HepG2 (cell line): ENCODE measurements around the gene TRMT1. TPM values are rescaled to one million over a fixed set of nuclear protein-coding genes. Genes with fewer than 3 reads are reported as not detected.

Experiments used
- FLYWCH1 ChIP-seq: sonication (generic); formaldehyde crosslinking; IDR thresholded peaks from 2 replicates; pipeline ENCODE4 v1.8.1; 2023; ENCODE audit warnings: mild to moderate bottlenecking, missing genetic modification reagents
- FOXA3 ChIP-seq: IDR thresholded peaks from 2 replicates; pipeline ENCODE4 v1.6.1; 2016; ENCODE audit warnings: missing genetic modification reagents, missing compliant biosample characterization
- HOXA5 ChIP-seq: sonication (generic); formaldehyde crosslinking; IDR thresholded peaks from 2 replicates; pipeline ENCODE4 v1.4.0; 2020; ENCODE audit warnings: missing genetic modification reagents
- JARID2 ChIP-seq: sonication (generic); formaldehyde crosslinking; IDR thresholded peaks from 2 replicates; pipeline ENCODE4 v1.8.1; 2023; ENCODE audit warnings: missing genetic modification reagents, inconsistent platforms; ENCODE audit not compliant: insufficient replicate concordance
- MAFG ChIP-seq: sonication (generic); formaldehyde crosslinking; IDR thresholded peaks from 2 replicates; pipeline ENCODE4 v1.5.1; 2020; ENCODE audit warnings: mild to moderate bottlenecking, missing genetic modification reagents
- NFATC3 ChIP-seq: sonication (generic); formaldehyde crosslinking; IDR thresholded peaks from 2 replicates; pipeline ENCODE4 v1.5.1; 2020; ENCODE audit warnings: mild to moderate bottlenecking, missing genetic modification reagents
- PLRG1 ChIP-seq: fragments of 450-650 bp; conservative IDR thresholded peaks from 2 replicates; pipeline ENCODE4 v1.6.1; 2016
- ZFP36L1 ChIP-seq: sonication (generic); formaldehyde crosslinking; IDR thresholded peaks from 2 replicates; pipeline ENCODE4 v1.8.0; 2022; ENCODE audit warnings: mild to moderate bottlenecking, missing genetic modification reagents, moderate library complexity
- ZNF264 ChIP-seq: sonication (generic); formaldehyde crosslinking; IDR thresholded peaks from 2 replicates; pipeline ENCODE4 v1.4.0; 2020; ENCODE audit warnings: missing genetic modification reagents
- ZSCAN29 ChIP-seq: sonication (generic); formaldehyde crosslinking; conservative IDR thresholded peaks from 2 replicates; pipeline ENCODE4 v1.4.0; 2020; ENCODE audit warnings: mild to moderate bottlenecking, missing genetic modification reagents
- polyA plus RNA-seq, 8 experiments: library from polyadenylated mRNA; depleted of rRNA in 3 of 8; stranded (reverse) in 7 of 8; unstranded in 1 of 8; fragments of >200 nt; fragmentation: Illumina TruSeq in 4 of 8; extraction: Trizol in 4 of 8; gene quantifications; 2 replicates each; pipeline versions ENCODE4 v1.2.1 to v1.2.3, GENCODE V29; 2011 to 2016; ENCODE audit warnings: low read depth in 4 of 8, missing spikeins in 1 of 8, mixed read lengths in 1 of 8; ENCODE audit not compliant: insufficient read depth in 1 of 8
- total RNA-seq, 5 experiments: library from RNA; depleted of rRNA; stranded (reverse); fragments of >200 nt; fragmentation: Illumina TruSeq; extraction: Trizol; gene quantifications; 2 replicates each; pipeline ENCODE4 v1.2.3, GENCODE V29; 2016; ENCODE audit warnings: low read depth in 1 of 5
- TF ChIP-seq, protein P1 (sequence below), 2 experiments: fragments of 450-650 bp in 1 of 2; sonication (generic) in 1 of 2; formaldehyde crosslinking in 1 of 2; IDR thresholded peaks; 2 replicates each; pipeline versions ENCODE4 v1.6.1 to v1.8.0; 2016 to 2022; ENCODE audit warnings: antibody characterized with exemption in 1 of 2, mild to moderate bottlenecking in 1 of 2, missing genetic modification reagents in 1 of 2
- TF ChIP-seq, protein P2 (sequence below): sonication (generic); formaldehyde crosslinking; IDR thresholded peaks from 2 replicates; pipeline ENCODE4 v1.5.0; 2020; ENCODE audit warnings: missing genetic modification reagents
- TF ChIP-seq, protein P3 (sequence below): sonication (generic); formaldehyde crosslinking; IDR thresholded peaks from 2 replicates; pipeline ENCODE4 v1.4.0; 2020; ENCODE audit warnings: mild to moderate bottlenecking, missing genetic modification reagents
- TF ChIP-seq, protein P4 (sequence below): IDR thresholded peaks from 2 replicates; pipeline ENCODE4 v1.6.1; 2016
- TF ChIP-seq, protein P5 (sequence below): sonication (generic); formaldehyde crosslinking; IDR thresholded peaks from 2 replicates; pipeline ENCODE4 v1.8.1; 2023; ENCODE audit warnings: mild to moderate bottlenecking, inconsistent platforms, moderate library complexity, missing genetic modification reagents, borderline replicate concordance
- TF ChIP-seq, protein P6 (sequence below): sonication (generic); formaldehyde crosslinking; IDR thresholded peaks from 2 replicates; pipeline ENCODE4 v1.8.1; 2023; ENCODE audit warnings: missing genetic modification reagents, mild to moderate bottlenecking, borderline replicate concordance

TRMT1 gene
- total and polyA plus RNA-seq, 2 of the 13 experiments (the other 11 are each of a cell fraction or from before 2014, with no cell fraction given), result 35.5 to 44.1 TPM

DNA sequence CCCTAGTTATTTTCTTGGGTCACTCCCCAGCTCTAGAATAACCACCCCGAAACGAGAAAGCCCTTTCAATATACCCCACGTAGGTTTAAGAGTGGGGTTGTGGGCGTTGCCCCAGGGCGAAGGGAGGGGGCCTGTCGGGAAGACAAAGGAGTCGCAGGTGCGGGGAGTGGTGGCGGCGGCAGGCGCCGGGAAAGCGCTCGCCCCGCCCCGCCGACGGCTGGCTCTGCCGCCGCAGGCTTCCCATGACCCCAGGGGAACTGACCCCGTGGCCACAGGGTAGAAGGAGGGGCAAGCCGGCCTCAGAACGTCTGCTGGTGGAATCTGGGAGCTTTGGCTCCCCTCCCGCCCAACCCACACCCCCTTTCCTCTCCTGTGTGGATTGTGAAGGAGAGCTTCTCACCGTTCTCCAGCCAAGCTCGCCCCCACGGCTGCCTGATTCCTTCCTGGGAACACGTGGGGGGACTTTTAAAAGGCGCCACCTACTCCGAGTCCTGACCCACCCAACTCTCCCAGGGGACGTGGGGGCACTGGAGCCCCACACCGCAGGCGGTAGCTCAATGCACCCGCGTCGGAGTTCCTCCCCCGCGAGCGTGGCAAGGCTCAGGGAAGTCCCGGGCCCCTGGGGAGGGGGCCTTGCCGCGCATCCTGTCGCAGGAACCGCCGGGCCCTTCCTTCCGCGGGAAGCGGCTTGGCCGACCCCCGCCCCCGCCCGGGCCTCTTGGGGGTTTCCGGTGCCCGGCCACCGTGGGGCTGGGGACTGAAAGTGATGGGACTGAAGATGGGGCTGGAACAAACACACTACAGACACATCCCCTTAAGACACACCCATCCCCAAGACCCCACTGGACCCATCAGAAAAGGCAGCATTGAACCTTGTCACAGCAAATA, 39.2 kb upstream of the TRMT1 start (continued):
- TF ChIP-seq, protein P1, sequence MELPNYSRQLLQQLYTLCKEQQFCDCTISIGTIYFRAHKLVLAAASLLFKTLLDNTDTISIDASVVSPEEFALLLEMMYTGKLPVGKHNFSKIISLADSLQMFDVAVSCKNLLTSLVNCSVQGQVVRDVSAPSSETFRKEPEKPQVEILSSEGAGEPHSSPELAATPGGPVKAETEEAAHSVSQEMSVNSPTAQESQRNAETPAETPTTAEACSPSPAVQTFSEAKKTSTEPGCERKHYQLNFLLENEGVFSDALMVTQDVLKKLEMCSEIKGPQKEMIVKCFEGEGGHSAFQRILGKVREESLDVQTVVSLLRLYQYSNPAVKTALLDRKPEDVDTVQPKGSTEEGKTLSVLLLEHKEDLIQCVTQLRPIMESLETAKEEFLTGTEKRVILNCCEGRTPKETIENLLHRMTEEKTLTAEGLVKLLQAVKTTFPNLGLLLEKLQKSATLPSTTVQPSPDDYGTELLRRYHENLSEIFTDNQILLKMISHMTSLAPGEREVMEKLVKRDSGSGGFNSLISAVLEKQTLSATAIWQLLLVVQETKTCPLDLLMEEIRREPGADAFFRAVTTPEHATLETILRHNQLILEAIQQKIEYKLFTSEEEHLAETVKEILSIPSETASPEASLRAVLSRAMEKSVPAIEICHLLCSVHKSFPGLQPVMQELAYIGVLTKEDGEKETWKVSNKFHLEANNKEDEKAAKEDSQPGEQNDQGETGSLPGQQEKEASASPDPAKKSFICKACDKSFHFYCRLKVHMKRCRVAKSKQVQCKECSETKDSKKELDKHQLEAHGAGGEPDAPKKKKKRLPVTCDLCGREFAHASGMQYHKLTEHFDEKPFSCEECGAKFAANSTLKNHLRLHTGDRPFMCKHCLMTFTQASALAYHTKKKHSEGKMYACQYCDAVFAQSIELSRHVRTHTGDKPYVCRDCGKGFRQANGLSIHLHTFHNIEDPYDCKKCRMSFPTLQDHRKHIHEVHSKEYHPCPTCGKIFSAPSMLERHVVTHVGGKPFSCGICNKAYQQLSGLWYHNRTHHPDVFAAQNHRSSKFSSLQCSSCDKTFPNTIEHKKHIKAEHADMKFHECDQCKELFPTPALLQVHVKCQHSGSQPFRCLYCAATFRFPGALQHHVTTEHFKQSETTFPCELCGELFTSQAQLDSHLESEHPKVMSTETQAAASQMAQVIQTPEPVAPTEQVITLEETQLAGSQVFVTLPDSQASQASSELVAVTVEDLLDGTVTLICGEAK (IDR thresholded peaks at IDR 0.05), result no peak
- TF ChIP-seq, protein P1 (CRISPR knock-in tag; IDR thresholded peaks at IDR 0.05), result no peak
- TF ChIP-seq ZFP36L1 (CRISPR knock-in tag) (no peak), FLYWCH1 (CRISPR knock-in tag) (no peak), NFATC3 (no peak), MAFG (no peak), FOXA3 (peak; percentile 6; the same call in 1 of the 2 replicates), ZNF264 (CRISPR knock-in tag) (no peak), ZSCAN29 (CRISPR knock-in tag) (peak; percentile 47; the same call in 1 of the 2 replicates), PLRG1 (no peak), JARID2 (peak; percentile 36), HOXA5 (CRISPR knock-in tag) (no peak)
- TF ChIP-seq, protein P2, sequence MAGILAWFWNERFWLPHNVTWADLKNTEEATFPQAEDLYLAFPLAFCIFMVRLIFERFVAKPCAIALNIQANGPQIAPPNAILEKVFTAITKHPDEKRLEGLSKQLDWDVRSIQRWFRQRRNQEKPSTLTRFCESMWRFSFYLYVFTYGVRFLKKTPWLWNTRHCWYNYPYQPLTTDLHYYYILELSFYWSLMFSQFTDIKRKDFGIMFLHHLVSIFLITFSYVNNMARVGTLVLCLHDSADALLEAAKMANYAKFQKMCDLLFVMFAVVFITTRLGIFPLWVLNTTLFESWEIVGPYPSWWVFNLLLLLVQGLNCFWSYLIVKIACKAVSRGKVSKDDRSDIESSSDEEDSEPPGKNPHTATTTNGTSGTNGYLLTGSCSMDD (CRISPR knock-in tag), result no peak
- TF ChIP-seq, protein P3, sequence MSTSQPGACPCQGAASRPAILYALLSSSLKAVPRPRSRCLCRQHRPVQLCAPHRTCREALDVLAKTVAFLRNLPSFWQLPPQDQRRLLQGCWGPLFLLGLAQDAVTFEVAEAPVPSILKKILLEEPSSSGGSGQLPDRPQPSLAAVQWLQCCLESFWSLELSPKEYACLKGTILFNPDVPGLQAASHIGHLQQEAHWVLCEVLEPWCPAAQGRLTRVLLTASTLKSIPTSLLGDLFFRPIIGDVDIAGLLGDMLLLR (CRISPR knock-in tag), result no peak
- TF ChIP-seq, protein P4, sequence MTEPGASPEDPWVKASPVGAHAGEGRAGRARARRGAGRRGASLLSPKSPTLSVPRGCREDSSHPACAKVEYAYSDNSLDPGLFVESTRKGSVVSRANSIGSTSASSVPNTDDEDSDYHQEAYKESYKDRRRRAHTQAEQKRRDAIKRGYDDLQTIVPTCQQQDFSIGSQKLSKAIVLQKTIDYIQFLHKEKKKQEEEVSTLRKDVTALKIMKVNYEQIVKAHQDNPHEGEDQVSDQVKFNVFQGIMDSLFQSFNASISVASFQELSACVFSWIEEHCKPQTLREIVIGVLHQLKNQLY (CRISPR knock-in tag), result no peak; the same call in 1 of the 2 replicates
- TF ChIP-seq, protein P5, sequence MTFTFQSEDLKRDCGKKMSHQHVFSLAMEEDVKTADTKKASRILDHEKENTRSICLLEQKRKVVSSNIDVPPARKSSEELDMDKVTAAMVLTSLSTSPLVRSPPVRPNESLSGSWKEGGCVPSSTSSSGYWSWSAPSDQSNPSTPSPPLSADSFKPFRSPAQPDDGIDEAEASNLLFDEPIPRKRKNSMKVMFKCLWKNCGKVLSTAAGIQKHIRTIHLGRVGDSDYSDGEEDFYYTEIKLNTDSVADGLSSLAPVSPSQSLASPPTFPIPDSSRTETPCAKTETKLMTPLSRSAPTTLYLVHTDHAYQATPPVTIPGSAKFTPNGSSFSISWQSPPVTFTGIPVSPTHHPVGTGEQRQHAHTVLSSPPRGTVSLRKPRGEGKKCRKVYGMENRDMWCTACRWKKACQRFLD (CRISPR knock-in tag), result no peak
- TF ChIP-seq, protein P6, sequence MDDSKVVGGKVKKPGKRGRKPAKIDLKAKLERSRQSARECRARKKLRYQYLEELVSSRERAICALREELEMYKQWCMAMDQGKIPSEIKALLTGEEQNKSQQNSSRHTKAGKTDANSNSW (CRISPR knock-in tag), result no peak
